ENCODE results near the gene OPHN1.
A peak's percentile ranks its signal among the peaks of the same experiment; 100 is the strongest.

GRCh38 chrX:68018248-68019203 is 414.8 kb downstream of the OPHN1 start:
- no peak for TF ChIP-seq CREB1 (CRISPR knock-in tag; IDR thresholded peaks at IDR 0.05; ENCODE audit: low read depth)
- peak; percentile 60 to 70 for TF ChIP-seq CTCF (conservative IDR thresholded peaks at IDR 0.05; ENCODE audit: low read depth in 2 of 2)
- no peak for TF ChIP-seq EZH2phosphoT487 (IDR thresholded peaks at IDR 0.05; ENCODE audit: unreplicated experiment)
- no peak for TF ChIP-seq POLR2AphosphoS5 (IDR thresholded peaks at IDR 0.05; ENCODE audit: low read depth)
- TF ChIP-seq EZH2 (IDR thresholded peaks at IDR 0.05; ENCODE audit: low read depth, unreplicated experiment): no peak
- no peak for TF ChIP-seq JUNB (IDR thresholded peaks at IDR 0.05; ENCODE audit: unreplicated experiment)
- no peak for TF ChIP-seq REST (IDR thresholded peaks at IDR 0.05; ENCODE audit: unreplicated experiment)
- no peak for TF ChIP-seq ZNF331 (CRISPR knock-in tag; IDR thresholded peaks at IDR 0.05; ENCODE audit: low read depth)
- TF ChIP-seq NANOG (IDR thresholded peaks at IDR 0.05; ENCODE audit: borderline replicate concordance): no peak
- TF ChIP-seq, protein P1, sequence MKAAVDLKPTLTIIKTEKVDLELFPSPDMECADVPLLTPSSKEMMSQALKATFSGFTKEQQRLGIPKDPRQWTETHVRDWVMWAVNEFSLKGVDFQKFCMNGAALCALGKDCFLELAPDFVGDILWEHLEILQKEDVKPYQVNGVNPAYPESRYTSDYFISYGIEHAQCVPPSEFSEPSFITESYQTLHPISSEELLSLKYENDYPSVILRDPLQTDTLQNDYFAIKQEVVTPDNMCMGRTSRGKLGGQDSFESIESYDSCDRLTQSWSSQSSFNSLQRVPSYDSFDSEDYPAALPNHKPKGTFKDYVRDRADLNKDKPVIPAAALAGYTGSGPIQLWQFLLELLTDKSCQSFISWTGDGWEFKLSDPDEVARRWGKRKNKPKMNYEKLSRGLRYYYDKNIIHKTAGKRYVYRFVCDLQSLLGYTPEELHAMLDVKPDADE (IDR thresholded peaks at IDR 0.05): no peak
- TF ChIP-seq STAT1 (IDR thresholded peaks at IDR 0.05; ENCODE audit: unreplicated experiment): no peak
